ENCODE data around the gene YPEL1.

The YPEL1 gene

DNA sequence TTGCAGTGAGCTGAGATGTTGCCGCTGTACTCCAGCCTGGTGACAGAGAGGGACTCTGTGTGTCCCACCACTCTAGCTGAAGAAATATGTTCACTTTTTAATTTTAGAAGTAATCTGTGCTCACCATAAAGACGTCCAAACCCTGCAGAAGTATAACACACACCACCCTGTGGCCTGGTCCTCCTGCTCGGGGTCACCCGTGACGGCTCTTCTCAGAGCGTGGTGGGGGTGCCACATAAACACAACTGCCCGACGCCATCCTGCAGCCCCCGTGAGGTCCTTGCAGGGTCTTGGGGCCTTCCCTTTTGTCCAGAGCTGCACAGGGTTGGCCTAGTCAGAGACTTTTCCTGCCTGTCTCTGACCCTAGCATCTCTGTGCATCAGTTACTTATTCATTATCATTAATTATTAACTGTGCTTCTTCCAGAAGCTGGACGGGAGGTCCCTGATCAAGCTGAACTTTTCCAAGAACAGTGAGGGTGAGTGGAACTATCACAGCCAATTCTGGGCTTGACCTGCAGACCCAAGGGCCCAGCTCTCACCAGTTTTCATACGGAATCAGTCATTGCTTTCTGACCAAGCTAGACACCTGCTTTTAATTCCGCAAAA is 60.9 kb downstream of the YPEL1 start:
- TF ChIP-seq, protein P1, sequence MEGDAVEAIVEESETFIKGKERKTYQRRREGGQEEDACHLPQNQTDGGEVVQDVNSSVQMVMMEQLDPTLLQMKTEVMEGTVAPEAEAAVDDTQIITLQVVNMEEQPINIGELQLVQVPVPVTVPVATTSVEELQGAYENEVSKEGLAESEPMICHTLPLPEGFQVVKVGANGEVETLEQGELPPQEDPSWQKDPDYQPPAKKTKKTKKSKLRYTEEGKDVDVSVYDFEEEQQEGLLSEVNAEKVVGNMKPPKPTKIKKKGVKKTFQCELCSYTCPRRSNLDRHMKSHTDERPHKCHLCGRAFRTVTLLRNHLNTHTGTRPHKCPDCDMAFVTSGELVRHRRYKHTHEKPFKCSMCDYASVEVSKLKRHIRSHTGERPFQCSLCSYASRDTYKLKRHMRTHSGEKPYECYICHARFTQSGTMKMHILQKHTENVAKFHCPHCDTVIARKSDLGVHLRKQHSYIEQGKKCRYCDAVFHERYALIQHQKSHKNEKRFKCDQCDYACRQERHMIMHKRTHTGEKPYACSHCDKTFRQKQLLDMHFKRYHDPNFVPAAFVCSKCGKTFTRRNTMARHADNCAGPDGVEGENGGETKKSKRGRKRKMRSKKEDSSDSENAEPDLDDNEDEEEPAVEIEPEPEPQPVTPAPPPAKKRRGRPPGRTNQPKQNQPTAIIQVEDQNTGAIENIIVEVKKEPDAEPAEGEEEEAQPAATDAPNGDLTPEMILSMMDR (conservative IDR thresholded peaks at IDR 0.05; ENCODE audit: low read length) = no peak
- no peak for TF ChIP-seq EZH2phosphoT487 (IDR thresholded peaks at IDR 0.05; ENCODE audit: borderline replicate concordance)
- Histone ChIP-seq H3K9me3 (ENCODE audit: insufficient read depth, low read depth, low read length) (no peaks in the 10 kb centered on the region), H3F3A (ENCODE audit: low read depth) (no peaks in the 10 kb centered on the region), H3K9me2 (replicated peaks; ENCODE audit: low read depth, low read length) (no peaks in the 10 kb centered on the region), H3K36me3 (ENCODE audit: insufficient read depth, low read length) (peaks cover 47% of the 10 kb centered on the region; the same call in 1 of the 2 replicates), H2AFZ (ENCODE audit: low read length) (no peak overlapping the region), H3K27me3 (ENCODE audit: insufficient read depth, low read length, poor library complexity, severe bottlenecking) (no peaks in the 10 kb centered on the region), H3K4me1 (ENCODE audit: insufficient read depth, low read length, poor library complexity, severe bottlenecking) (no peaks in the 10 kb centered on the region), H3K4me3 (ENCODE audit: low read length, poor library complexity, severe bottlenecking) (no peak overlapping the region), H4K20me1 (ENCODE audit: insufficient read depth, low read length, poor library complexity, severe bottlenecking) (no peaks in the 10 kb centered on the region), H3K4me2 (ENCODE audit: low read depth, low read length, poor library complexity, severe bottlenecking) (no peak overlapping the region), H3K79me2 (ENCODE audit: insufficient read depth, low read length) (peaks cover 2% of the 10 kb centered on the region; the same call in 1 of the 2 replicates), H3K9ac (ENCODE audit: low read depth, low read length, poor library complexity, severe bottlenecking) (no peak overlapping the region)

DNA sequence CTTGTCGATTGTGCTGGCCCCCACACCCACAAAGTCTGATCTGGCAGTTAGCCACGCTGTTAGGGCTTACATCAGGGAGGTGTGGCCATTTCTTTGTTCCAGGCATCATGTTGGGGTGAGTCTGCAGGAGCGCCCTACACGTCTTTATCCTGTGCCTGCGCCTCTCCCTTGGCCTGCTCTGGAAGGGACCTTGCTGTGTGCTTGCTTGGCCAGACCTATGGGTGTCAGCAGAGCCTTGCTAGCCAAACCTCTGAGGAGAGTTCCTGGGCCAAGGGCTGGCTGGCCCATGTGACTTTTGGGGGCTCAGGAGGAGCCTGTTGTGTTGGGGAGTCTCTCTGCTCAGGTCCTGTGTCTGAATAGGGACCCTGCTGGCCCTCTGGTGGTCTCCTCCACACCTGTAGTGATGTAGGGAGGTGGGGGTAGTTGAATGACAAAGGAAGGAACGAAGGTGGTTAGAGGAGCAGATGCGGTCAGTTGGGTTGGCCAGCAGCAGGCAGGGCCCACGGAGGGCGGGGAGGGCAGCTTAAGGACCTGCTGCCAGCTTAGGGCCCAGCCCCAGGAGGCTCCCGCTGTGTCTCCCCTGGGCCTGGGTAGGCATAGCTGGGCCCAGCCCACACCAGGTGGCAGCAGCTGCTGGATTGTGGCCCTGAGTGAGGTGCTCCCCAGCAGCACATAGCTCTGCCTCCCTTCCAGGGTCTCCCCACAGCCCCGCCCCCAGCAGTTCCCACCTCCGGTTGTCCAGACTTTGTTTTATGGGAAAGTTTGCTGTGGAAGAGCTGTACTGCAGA is 61.9 kb downstream of the YPEL1 start:
- Histone ChIP-seq H2AFZ (ENCODE audit: low read length) (no peak overlapping the region), H3K9me2 (replicated peaks; ENCODE audit: low read depth, low read length) (no peaks in the 10 kb centered on the region), H3F3A (ENCODE audit: low read depth) (no peaks in the 10 kb centered on the region), H3K27me3 (ENCODE audit: insufficient read depth, low read length, poor library complexity, severe bottlenecking) (no peaks in the 10 kb centered on the region), H3K4me3 (ENCODE audit: low read length, poor library complexity, severe bottlenecking) (no peak overlapping the region), H3K36me3 (ENCODE audit: insufficient read depth, low read length) (peaks cover 47% of the 10 kb centered on the region; the same call in 1 of the 2 replicates), H3K9ac (ENCODE audit: low read depth, low read length, poor library complexity, severe bottlenecking) (no peak overlapping the region), H3K79me2 (ENCODE audit: insufficient read depth, low read length) (peaks cover 9% of the 10 kb centered on the region; the same call in 1 of the 2 replicates), H3K4me1 (ENCODE audit: insufficient read depth, low read length, poor library complexity, severe bottlenecking) (no peaks in the 10 kb centered on the region), H3K4me2 (ENCODE audit: low read depth, low read length, poor library complexity, severe bottlenecking) (no peak overlapping the region), H3K9me3 (ENCODE audit: insufficient read depth, low read depth, low read length) (no peaks in the 10 kb centered on the region), H4K20me1 (ENCODE audit: insufficient read depth, low read length, poor library complexity, severe bottlenecking) (no peaks in the 10 kb centered on the region)
- TF ChIP-seq, protein P1 (conservative IDR thresholded peaks at IDR 0.05; ENCODE audit: low read length) = no peak
- no peak for TF ChIP-seq EZH2phosphoT487 (IDR thresholded peaks at IDR 0.05; ENCODE audit: borderline replicate concordance)

- TF ChIP-seq EZH2phosphoT487 (IDR thresholded peaks at IDR 0.05; ENCODE audit: borderline replicate concordance) = no peak
- TF ChIP-seq, protein P1 (conservative IDR thresholded peaks at IDR 0.05; ENCODE audit: low read length) = no peak
- Histone ChIP-seq H3K27me3 (ENCODE audit: insufficient read depth, low read length, poor library complexity, severe bottlenecking) (no peaks in the 10 kb centered on the region), H3K4me2 (ENCODE audit: low read depth, low read length, poor library complexity, severe bottlenecking) (no peak overlapping the region), H3F3A (ENCODE audit: low read depth) (no peaks in the 10 kb centered on the region), H3K9ac (ENCODE audit: low read depth, low read length, poor library complexity, severe bottlenecking) (no peak overlapping the region), H3K36me3 (ENCODE audit: insufficient read depth, low read length) (peaks cover 47% of the 10 kb centered on the region; the same call in 1 of the 2 replicates), H4K20me1 (ENCODE audit: insufficient read depth, low read length, poor library complexity, severe bottlenecking) (no peaks in the 10 kb centered on the region), H3K9me3 (ENCODE audit: insufficient read depth, low read depth, low read length) (no peaks in the 10 kb centered on the region), H3K9me2 (replicated peaks; ENCODE audit: low read depth, low read length) (no peaks in the 10 kb centered on the region), H2AFZ (ENCODE audit: low read length) (no peak overlapping the region), H3K79me2 (ENCODE audit: insufficient read depth, low read length) (peaks cover 21% of the 10 kb centered on the region; the same call in 1 of the 2 replicates), H3K4me3 (ENCODE audit: low read length, poor library complexity, severe bottlenecking) (no peak overlapping the region), H3K4me1 (ENCODE audit: insufficient read depth, low read length, poor library complexity, severe bottlenecking) (peaks cover 4% of the 10 kb centered on the region)
These were observed 63.4 kb downstream of the YPEL1 start for GRCh38 chr22:21672107-21672629.

All from Loucy (cell line).